Adrenal gland (tissue), 5 donors: ENCODE measurements around the gene C10orf105.

Experiments
- CTCF ChIP-seq, 6 experiments: fragments of 450-650 bp in 4 of 6; fragments of 200-600 bp in 2 of 6; sonication (generic) in 1 of 6; IDR thresholded peaks; 1 replicate in 5 of 6; 2 replicates in 1 of 6; pipeline versions ENCODE4 v1.5.1 to v1.8.0; 2016 to 2021; ENCODE audit warnings: antibody characterized with exemption in 6 of 6, mild to moderate bottlenecking in 2 of 6, moderate library complexity in 1 of 6
- POLR2A ChIP-seq, 2 donors: fragments of 450-650 bp; IDR thresholded peaks; one replicate each; pipeline ENCODE4 v1.6.1; 2017; ENCODE audit warnings: antibody characterized with exemption in 2 of 2, mild to moderate bottlenecking in 2 of 2, moderate library complexity in 1 of 2
- donor health status: DM: no; HTN: no; CAD: no.

GRCh38 chr10:71685554-71686232 is 33.9 kb downstream of the C10orf105 start:
- TF ChIP-seq CTCF (IDR thresholded peaks at IDR 0.05) (no peak), POLR2A (IDR thresholded peaks at IDR 0.05) (no peak)
